H1 (cell line): ENCODE data around the gene HGFAC. TPM values are rescaled to one million over a fixed set of nuclear protein-coding genes. Genes with fewer than 3 reads are reported as not detected.

Experiments
- CTCF ChIA-PET: fragments of 300-600 bp; sonication (Branson Sonifier 250); formaldehyde crosslinking; loops from one replicate; lab custom pipeline; 2021; ENCODE audit not compliant: partially characterized antibody; lab: Charles Lee
- POLR2A ChIA-PET: fragments of 300-600 bp; sonication (Branson Sonifier 250); formaldehyde crosslinking; loops from one replicate; lab custom pipeline; 2021; ENCODE audit warnings: inconsistent platforms; ENCODE audit not compliant: partially characterized antibody; lab: Charles Lee
- DNase-seq, 2 experiments: peaks; one replicate each; pipeline versions ENCODE4 v3.0.0 to v3.0.0-alpha.2; 2010 to 2022; ENCODE audit warnings: low spot score in 2 of 2, low read depth in 1 of 2, mixed read lengths in 1 of 2
- FAIRE-seq: peaks from 2 replicates; lab custom pipeline; 2011; peaks lifted over from hg19 to GRCh38; lab: Jason Lieb, UNC
- H2AFZ ChIP-seq: 2 replicates; pipeline ENCODE4 v1.8.1; 2012; ENCODE audit warnings: low read length, inconsistent platforms
- H2AK5ac ChIP-seq: 2 replicates; pipeline ENCODE4 v1.6.1; 2013; ENCODE audit warnings: low read depth, low read length
- H2BK120ac ChIP-seq: replicated peaks from 2 replicates; pipeline ENCODE3; 2013; ENCODE audit warnings: low read depth, low read length, inconsistent platforms
- H2BK12ac ChIP-seq: 2 replicates; pipeline ENCODE4 v1.6.1; 2013; ENCODE audit warnings: low read depth, low read length
- H2BK15ac ChIP-seq: 2 replicates; pipeline ENCODE4 v1.6.1; 2013; ENCODE audit warnings: low read length
- H2BK20ac ChIP-seq: 2 replicates; pipeline ENCODE4 v1.6.1; 2013; ENCODE audit warnings: low read length
- H2BK5ac ChIP-seq: 2 replicates; pipeline ENCODE4 v1.6.1; 2013; ENCODE audit warnings: low read depth, low read length
- H3K14ac ChIP-seq: 2 replicates; pipeline ENCODE4 v1.6.1; 2013; ENCODE audit warnings: inconsistent platforms; ENCODE audit not compliant: insufficient read length
- H3K18ac ChIP-seq: 2 replicates; pipeline ENCODE4 v1.6.1; 2013; ENCODE audit warnings: low read length; ENCODE audit errors: extremely low read depth
- H3K23ac ChIP-seq: 2 replicates; pipeline ENCODE4 v1.6.1; 2013; ENCODE audit warnings: inconsistent platforms; ENCODE audit not compliant: insufficient read length
- H3K23me2 ChIP-seq: 2 replicates; pipeline ENCODE4 v1.6.1; 2013; ENCODE audit warnings: low read depth, low read length
- H3K27ac ChIP-seq: 2 replicates; pipeline ENCODE4 v1.6.1; 2011; ENCODE audit warnings: low read depth, low read length, inconsistent platforms
- H3K27me3 ChIP-seq, 4 experiments: replicated peaks in 1 of 4; 1 replicate in 1 of 4; 2 replicates in 3 of 4; pipeline versions ENCODE4 v1.6.1 to v1.8.1; 2011 to 2013; ENCODE audit warnings: low read length in 3 of 4, mild to moderate bottlenecking in 3 of 4, inconsistent platforms in 2 of 4, mixed read lengths in 2 of 4, moderate library complexity in 1 of 4; ENCODE audit not compliant: control insufficient read depth in 3 of 4, insufficient read depth in 3 of 4; ENCODE audit errors: extremely low read depth in 1 of 4
- H3K36me3 ChIP-seq, 4 experiments: 2 replicates each; pipeline versions ENCODE4 v1.6.1 to v1.8.1; 2011 to 2013; ENCODE audit warnings: mild to moderate bottlenecking in 4 of 4, low read length in 3 of 4, moderate library complexity in 2 of 4, control low read depth in 1 of 4, inconsistent platforms in 1 of 4; ENCODE audit not compliant: insufficient read depth in 4 of 4, control insufficient read depth in 2 of 4
- H3K4ac ChIP-seq: replicated peaks from 2 replicates; pipeline ENCODE3; 2013; ENCODE audit warnings: low read length, low read depth, mixed read lengths, inconsistent platforms; ENCODE audit not compliant: insufficient read length
- H3K4me1 ChIP-seq, 4 experiments: replicated peaks in 1 of 4; 1 replicate in 1 of 4; 2 replicates in 3 of 4; pipeline versions ENCODE4 v1.6.1 to v1.8.1; 2011 to 2013; ENCODE audit warnings: low read length in 3 of 4, inconsistent platforms in 2 of 4, mixed read lengths in 1 of 4; ENCODE audit not compliant: insufficient read depth in 4 of 4, control insufficient read depth in 3 of 4
- H3K4me2 ChIP-seq, 2 experiments: 2 replicates each; pipeline versions ENCODE4 v1.6.1 to v1.8.1; 2011 to 2013; ENCODE audit warnings: low read depth in 2 of 2, low read length in 2 of 2, control low read depth in 1 of 2, inconsistent platforms in 1 of 2, mild to moderate bottlenecking in 1 of 2; ENCODE audit not compliant: insufficient read depth in 1 of 2
- H3K4me3 ChIP-seq, 4 experiments: fragments of 200-600, 300-600 bp in 1 of 4; sonication (generic), shearing (Covaris generic), sonication (Bioruptor Twin) in 1 of 4; 2 replicates each; pipeline versions ENCODE4 v1.5.1 to v1.8.1; 2011 to 2016; ENCODE audit warnings: low read length in 4 of 4, low read depth in 3 of 4, control low read depth in 2 of 4, inconsistent platforms in 2 of 4, mild to moderate bottlenecking in 2 of 4, mixed read lengths in 1 of 4, moderate library complexity in 1 of 4; ENCODE audit not compliant: insufficient read depth in 2 of 4; ENCODE audit errors: extremely low read depth in 1 of 4
- H3K56ac ChIP-seq: replicated peaks from 2 replicates; pipeline ENCODE3; 2013; ENCODE audit warnings: low read depth, mild to moderate bottlenecking, mixed read lengths, low read length, inconsistent platforms; ENCODE audit not compliant: insufficient read length
- H3K79me1 ChIP-seq: 2 replicates; pipeline ENCODE4 v1.6.1; 2013; ENCODE audit warnings: low read depth, low read length, control low read depth
- H3K79me2 ChIP-seq, 2 experiments: 2 replicates each; pipeline versions ENCODE4 v1.6.1 to v1.8.1; 2012 to 2013; ENCODE audit warnings: low read length in 2 of 2, mild to moderate bottlenecking in 2 of 2, inconsistent platforms in 1 of 2; ENCODE audit not compliant: insufficient read depth in 2 of 2, control insufficient read depth in 1 of 2
- H3K9ac ChIP-seq, 4 experiments: replicated peaks in 1 of 4; 1 replicate in 1 of 4; 2 replicates in 3 of 4; pipeline versions ENCODE4 v1.6.1 to v1.8.1; 2011 to 2013; ENCODE audit warnings: low read depth in 3 of 4, low read length in 3 of 4, control low read depth in 2 of 4, mild to moderate bottlenecking in 2 of 4, moderate library complexity in 2 of 4, inconsistent platforms in 1 of 4; ENCODE audit errors: extremely low read depth in 1 of 4
- H3K9me3 ChIP-seq, 2 experiments: 2 replicates each; pipeline versions ENCODE4 v1.6.1 to v1.8.1; 2012 to 2013; ENCODE audit warnings: mild to moderate bottlenecking in 2 of 2, moderate library complexity in 2 of 2, control low read depth in 1 of 2, inconsistent platforms in 1 of 2, low read depth in 1 of 2, low read length in 1 of 2, mixed read lengths in 1 of 2; ENCODE audit not compliant: insufficient read depth in 2 of 2
- H4K20me1 ChIP-seq, 2 experiments: replicated peaks in 1 of 2; 2 replicates each; pipeline versions ENCODE3 to v1.8.1; 2011 to 2013; ENCODE audit warnings: inconsistent platforms in 2 of 2, low read length in 2 of 2, mild to moderate bottlenecking in 1 of 2; ENCODE audit not compliant: insufficient read depth in 2 of 2, control insufficient read depth in 1 of 2
- H4K5ac ChIP-seq: 2 replicates; pipeline ENCODE4 v1.6.1; 2013; ENCODE audit warnings: low read length, low read depth, mixed read lengths, inconsistent platforms; ENCODE audit not compliant: insufficient read length
- H4K8ac ChIP-seq: 2 replicates; pipeline ENCODE4 v1.8.0; 2013; ENCODE audit warnings: mild to moderate bottlenecking, moderate library complexity, low read length, inconsistent platforms; ENCODE audit not compliant: insufficient read depth; ENCODE audit errors: extremely low read depth
- H4K91ac ChIP-seq: replicated peaks from 2 replicates; pipeline ENCODE3; 2013; ENCODE audit warnings: low read length, mixed read lengths, inconsistent platforms; ENCODE audit not compliant: insufficient read length
- ATF2 ChIP-seq: IDR thresholded peaks from 2 replicates; pipeline ENCODE4 v1.6.1; 2012; ENCODE audit warnings: low read length, inconsistent platforms
- FOSL1 ChIP-seq: IDR thresholded peaks from 2 replicates; pipeline ENCODE4 v1.6.1; 2011; ENCODE audit warnings: mild to moderate bottlenecking, low read depth, low read length, moderate library complexity; ENCODE audit not compliant: insufficient read depth
- GABPA ChIP-seq: IDR thresholded peaks from 2 replicates; pipeline ENCODE4 v1.6.1; 2011; ENCODE audit warnings: mild to moderate bottlenecking, low read length, moderate library complexity, borderline replicate concordance; ENCODE audit not compliant: insufficient read depth
- HDAC2 ChIP-seq, 2 experiments: fragments of 300-600 bp in 1 of 2; sonication (generic) in 1 of 2; IDR thresholded peaks; 2 replicates each; pipeline ENCODE4 v1.6.1; 2011 to 2012; ENCODE audit warnings: low read depth in 2 of 2, low read length in 2 of 2, mild to moderate bottlenecking in 2 of 2, moderate library complexity in 2 of 2, borderline replicate concordance in 1 of 2, inconsistent platforms in 1 of 2
- HDAC6 ChIP-seq: IDR thresholded peaks from one replicate; pipeline ENCODE4 v1.7.1; 2012; ENCODE audit warnings: low read depth, mild to moderate bottlenecking, inconsistent platforms, low read length, moderate library complexity
- SAP30 ChIP-seq: fragments of 300-600 bp; sonication (generic); IDR thresholded peaks from 2 replicates; pipeline ENCODE4 v1.7.1; 2012; ENCODE audit warnings: low read length, moderate library complexity, mild to moderate bottlenecking, inconsistent platforms; ENCODE audit not compliant: insufficient read depth, insufficient replicate concordance
- SIRT6 ChIP-seq: IDR thresholded peaks from one replicate; pipeline ENCODE4 v1.7.1; 2012; ENCODE audit warnings: low read length, inconsistent platforms
- SP1 ChIP-seq: IDR thresholded peaks from 2 replicates; pipeline ENCODE4 v1.6.1; 2011; ENCODE audit warnings: low read depth, low read length
- SP2 ChIP-seq: IDR thresholded peaks from 2 replicates; pipeline ENCODE4 v1.6.1; 2012; ENCODE audit warnings: mild to moderate bottlenecking, low read length, inconsistent platforms
- SRF ChIP-seq: IDR thresholded peaks from 2 replicates; pipeline ENCODE4 v1.6.1; 2011; ENCODE audit warnings: mild to moderate bottlenecking, low read depth, low read length, moderate library complexity
- TBP ChIP-seq: IDR thresholded peaks from 2 replicates; pipeline ENCODE4 v1.6.1; 2011; ENCODE audit warnings: low read depth, low read length, improper control_type of control experiment
- TCF12 ChIP-seq: IDR thresholded peaks from 2 replicates; pipeline ENCODE4 v1.6.1; 2011; ENCODE audit warnings: low read depth, mild to moderate bottlenecking, low read length
- WGBS, 2 experiments: shearing (Covaris generic) in 1 of 2; methylation state at CpG; one replicate each; pipeline versions ENCODE4 v1.1.6 to v1.1.7; 2013 to 2015; ENCODE audit warnings: low lambda C conversion rate in 2 of 2, mixed read lengths in 2 of 2, inconsistent platforms in 1 of 2, low coverage in 1 of 2, missing lambda C conversion rate in 1 of 2; ENCODE audit not compliant: insufficient replicate concordance in 2 of 2, insufficient coverage in 1 of 2, insufficient read length in 1 of 2; ENCODE audit errors: extremely low coverage in 1 of 2, missing lambda C conversion rate in 1 of 2; 5-methylcytosine and 5-hydroxymethylcytosine counted together
- polyA plus RNA-seq, 7 experiments: library from polyadenylated mRNA; depleted of rRNA in 3 of 7; stranded (reverse) in 5 of 7; unstranded in 2 of 7; fragments of >200 nt in 5 of 7; fragments of 200-250 nt in 2 of 7; gene quantifications; 1 replicate in 5 of 7; 2 replicates in 1 of 7; 4 replicates in 1 of 7; pipeline versions ENCODE4 v1.2.1 to v1.2.3, GENCODE V29; 2011 to 2013; ENCODE audit warnings: missing spikeins in 2 of 7, mixed read lengths in 2 of 7
- total RNA-seq: library from RNA; stranded (reverse); fragmentation: NEBNext Ultra II Directional; extraction: Animal tissue kit (Norgen Biotek cat#: 25700); gene quantifications from 2 replicates; pipeline ENCODE4 v1.2.1, GENCODE V29; 2021

The HGFAC gene
- total and polyA plus RNA-seq, 2 of the 8 experiments (the other 6 are each of a cell fraction or from before 2014, with no cell fraction given), result 0.14 to 0.15 TPM

GRCh38 chr4:3476341-3476747 is 34.6 kb downstream of the HGFAC start:
- DNase-seq, result no peak
- TF ChIP-seq SP1 (no peak), SAP30 (no peak), FOSL1 (no peak), TBP (no peak), SRF (no peak), SIRT6 (no peak), HDAC2 (IDR thresholded peaks at IDR 0.05; ENCODE audit: borderline replicate concordance in 1 of 2, low read depth in 2 of 2, low read length in 2 of 2) (no peak), SP2 (no peak), TCF12 (no peak), HDAC6 (no peak), GABPA (no peak), ATF2 (no peak)

More at GRCh38 chr4:3476341-3476747, 34.6 kb downstream of the HGFAC start:
- no peak overlapping the region for H2BK5ac ChIP-seq
- H3K79me2 ChIP-seq, result no peaks in the 10 kb centered on the region
- H3K9ac ChIP-seq, result no peak overlapping the region
- no peaks in the 10 kb centered on the region for H4K20me1 ChIP-seq
- H3K79me1 ChIP-seq, result no peaks in the 10 kb centered on the region
- H3K4me2 ChIP-seq, result no peak overlapping the region
- H3K9me3 ChIP-seq, result no peaks in the 10 kb centered on the region
- no peak overlapping the region for H2BK120ac ChIP-seq
- no peak for FAIRE-seq
- H3K4me1 ChIP-seq, result peaks cover 0 to 13% (median 9%) of the 10 kb centered on the region in 4 experiments; a peak in 6 of 7 replicates
- no peak overlapping the region for H4K91ac ChIP-seq
- no peak overlapping the region for H4K8ac ChIP-seq
- H3K36me3 ChIP-seq, result no peaks in the 10 kb centered on the region
- H2BK12ac ChIP-seq, result no peak overlapping the region
- no peak overlapping the region for H3K14ac ChIP-seq
- no peak overlapping the region for H4K5ac ChIP-seq
- CTCF ChIA-PET, result interaction anchor here (1.0 to 6.8 kb wide), 3 partner anchors 10 to 130 kb away, joined by 3 to 48 read pairs (median 5); no protein-coding TSS in a partner anchor
- H2AFZ ChIP-seq, result no peak overlapping the region
- no peak overlapping the region for H3K4ac ChIP-seq
- no peak overlapping the region for H3K27ac ChIP-seq
- POLR2A ChIA-PET, result no interaction called here
- no peak overlapping the region for H3K56ac ChIP-seq
- no peak overlapping the region for H2BK20ac ChIP-seq
- no peak overlapping the region for H2BK15ac ChIP-seq
- 91% methylated on average over 18 of the region's 22 CpGs; no CpG with 5 or more reads in 1 of the 2 experiments for WGBS, 2 experiments
- H3K18ac ChIP-seq, result no peak overlapping the region
- no peak overlapping the region for H3K23ac ChIP-seq
- H3K4me3 ChIP-seq, result no peak overlapping the region
- H2AK5ac ChIP-seq, result no peak overlapping the region
- peaks cover 2 to 61% (median 39%) of the 10 kb centered on the region in 4 experiments; a peak in 6 of 7 replicates for H3K27me3 ChIP-seq
- no peaks in the 10 kb centered on the region; the same call in 1 of the 2 replicates for H3K23me2 ChIP-seq
